HepG2 (cell line): ENCODE data around the gene ARHGEF40. TPM values are rescaled to one million over a fixed set of nuclear protein-coding genes. Genes with fewer than 3 reads are reported as not detected.

Source experiments
- AHR ChIP-seq: IDR thresholded peaks from 2 replicates; pipeline ENCODE4 v1.6.1; 2018; ENCODE audit warnings: missing genetic modification reagents, missing compliant biosample characterization
- AKAP8 ChIP-seq: sonication (generic); formaldehyde crosslinking; IDR thresholded peaks from 2 replicates; pipeline ENCODE4 v1.5.1; 2020; ENCODE audit warnings: mild to moderate bottlenecking, missing genetic modification reagents
- CHD4 ChIP-seq: fragments of 200-600 bp; sonication (generic); IDR thresholded peaks from 2 replicates; pipeline ENCODE4 v1.7.0; 2017; ENCODE audit warnings: mild to moderate bottlenecking, low read length, borderline replicate concordance
- E2F2 ChIP-seq: sonication (generic); formaldehyde crosslinking; IDR thresholded peaks from 2 replicates; pipeline ENCODE4 v1.4.0; 2020; ENCODE audit warnings: missing genetic modification reagents, borderline replicate concordance
- MEIS2 ChIP-seq: sonication (generic); formaldehyde crosslinking; IDR thresholded peaks from 2 replicates; pipeline ENCODE4 v1.9.0; 2021; ENCODE audit warnings: mild to moderate bottlenecking, missing genetic modification reagents
- PHF8 ChIP-seq: sonication (generic); formaldehyde crosslinking; IDR thresholded peaks from 2 replicates; pipeline ENCODE4 v1.5.0; 2020; ENCODE audit warnings: missing genetic modification reagents
- SMAD3 ChIP-seq: sonication (generic); formaldehyde crosslinking; IDR thresholded peaks from 2 replicates; pipeline ENCODE4 v1.4.0; 2020; ENCODE audit warnings: missing genetic modification reagents
- SMC3 ChIP-seq: IDR thresholded peaks from 2 replicates; pipeline ENCODE4 v1.6.1; 2011; ENCODE audit warnings: low read length, improper control_type of control experiment
- SRSF4 ChIP-seq: fragments of 200-400 bp; formaldehyde crosslinking; IDR thresholded peaks from one replicate; pipeline ENCODE4 v1.6.1; 2018; ENCODE audit warnings: mild to moderate bottlenecking, low read depth, low read length, moderate library complexity; ENCODE audit not compliant: poor library complexity, severe bottlenecking
- ZFP90 ChIP-seq: sonication (generic); formaldehyde crosslinking; IDR thresholded peaks from 2 replicates; pipeline ENCODE4 v1.8.0; 2022; ENCODE audit warnings: missing genetic modification reagents, mild to moderate bottlenecking, inconsistent platforms, borderline replicate concordance
- ZNF225 ChIP-seq: sonication (generic); formaldehyde crosslinking; IDR thresholded peaks from 2 replicates; pipeline ENCODE4 v1.4.0; 2020; ENCODE audit warnings: mild to moderate bottlenecking, missing genetic modification reagents
- ZNF354B ChIP-seq: sonication (generic); formaldehyde crosslinking; IDR thresholded peaks from 2 replicates; pipeline ENCODE4 v1.8.0; 2022; ENCODE audit warnings: mild to moderate bottlenecking, missing genetic modification reagents
- ZNF362 ChIP-seq: sonication (generic); formaldehyde crosslinking; IDR thresholded peaks from 2 replicates; pipeline ENCODE4 v1.4.0; 2020; ENCODE audit warnings: missing genetic modification reagents, mild to moderate bottlenecking, borderline replicate concordance
- ZNF550 ChIP-seq: sonication (generic); formaldehyde crosslinking; IDR thresholded peaks from 2 replicates; pipeline ENCODE4 v1.4.0; 2020; ENCODE audit warnings: mild to moderate bottlenecking, missing genetic modification reagents, borderline replicate concordance
- ZNF644 ChIP-seq: IDR thresholded peaks from 2 replicates; pipeline ENCODE4 v1.6.1; 2016; ENCODE audit warnings: low read depth
- ZNF652 ChIP-seq: IDR thresholded peaks from 2 replicates; pipeline ENCODE4 v1.6.1; 2016; ENCODE audit warnings: low read depth, borderline replicate concordance
- ZNF777 ChIP-seq: sonication (generic); formaldehyde crosslinking; IDR thresholded peaks from 2 replicates; pipeline ENCODE4 v1.4.0; 2020; ENCODE audit warnings: missing genetic modification reagents
- ZNF878 ChIP-seq: sonication (generic); formaldehyde crosslinking; IDR thresholded peaks from 2 replicates; pipeline ENCODE4 v1.8.1; 2023; ENCODE audit warnings: mild to moderate bottlenecking, missing genetic modification reagents, moderate library complexity
- polyA plus RNA-seq, 8 experiments: library from polyadenylated mRNA; depleted of rRNA in 3 of 8; stranded (reverse) in 7 of 8; unstranded in 1 of 8; fragments of >200 nt; fragmentation: Illumina TruSeq in 4 of 8; extraction: Trizol in 4 of 8; gene quantifications; 2 replicates each; pipeline versions ENCODE4 v1.2.1 to v1.2.3, GENCODE V29; 2011 to 2016; ENCODE audit warnings: low read depth in 4 of 8, missing spikeins in 1 of 8, mixed read lengths in 1 of 8; ENCODE audit not compliant: insufficient read depth in 1 of 8
- total RNA-seq, 5 experiments: library from RNA; depleted of rRNA; stranded (reverse); fragments of >200 nt; fragmentation: Illumina TruSeq; extraction: Trizol; gene quantifications; 2 replicates each; pipeline ENCODE4 v1.2.3, GENCODE V29; 2016; ENCODE audit warnings: low read depth in 1 of 5
- TF ChIP-seq, protein P1 (sequence below): sonication (generic); formaldehyde crosslinking; IDR thresholded peaks from 2 replicates; pipeline ENCODE4 v1.5.1; 2020; ENCODE audit warnings: mild to moderate bottlenecking, missing genetic modification reagents, moderate library complexity
- TF ChIP-seq, protein P2 (sequence below): sonication (generic); formaldehyde crosslinking; IDR thresholded peaks from 2 replicates; pipeline ENCODE4 v1.4.0; 2020; ENCODE audit warnings: missing genetic modification reagents
- TF ChIP-seq, protein P3 (sequence below): sonication (generic); formaldehyde crosslinking; IDR thresholded peaks from 2 replicates; pipeline ENCODE4 v1.9.0; 2022; ENCODE audit warnings: low read depth, missing genetic modification reagents

ARHGEF40 gene
- total and polyA plus RNA-seq, 2 of the 13 experiments (the other 11 are each of a cell fraction or from before 2014, with no cell fraction given): 28.1 to 78.1 TPM

GRCh38 chr14:21068521-21069387 lies 1.4 kb upstream of the ARHGEF40 start (continued):
- TF ChIP-seq SMC3: peak; percentile 94
- no peak for TF ChIP-seq AHR
- peak; percentile 56; the same call in 1 of the 2 replicates for TF ChIP-seq ZNF777
- TF ChIP-seq, protein P1, sequence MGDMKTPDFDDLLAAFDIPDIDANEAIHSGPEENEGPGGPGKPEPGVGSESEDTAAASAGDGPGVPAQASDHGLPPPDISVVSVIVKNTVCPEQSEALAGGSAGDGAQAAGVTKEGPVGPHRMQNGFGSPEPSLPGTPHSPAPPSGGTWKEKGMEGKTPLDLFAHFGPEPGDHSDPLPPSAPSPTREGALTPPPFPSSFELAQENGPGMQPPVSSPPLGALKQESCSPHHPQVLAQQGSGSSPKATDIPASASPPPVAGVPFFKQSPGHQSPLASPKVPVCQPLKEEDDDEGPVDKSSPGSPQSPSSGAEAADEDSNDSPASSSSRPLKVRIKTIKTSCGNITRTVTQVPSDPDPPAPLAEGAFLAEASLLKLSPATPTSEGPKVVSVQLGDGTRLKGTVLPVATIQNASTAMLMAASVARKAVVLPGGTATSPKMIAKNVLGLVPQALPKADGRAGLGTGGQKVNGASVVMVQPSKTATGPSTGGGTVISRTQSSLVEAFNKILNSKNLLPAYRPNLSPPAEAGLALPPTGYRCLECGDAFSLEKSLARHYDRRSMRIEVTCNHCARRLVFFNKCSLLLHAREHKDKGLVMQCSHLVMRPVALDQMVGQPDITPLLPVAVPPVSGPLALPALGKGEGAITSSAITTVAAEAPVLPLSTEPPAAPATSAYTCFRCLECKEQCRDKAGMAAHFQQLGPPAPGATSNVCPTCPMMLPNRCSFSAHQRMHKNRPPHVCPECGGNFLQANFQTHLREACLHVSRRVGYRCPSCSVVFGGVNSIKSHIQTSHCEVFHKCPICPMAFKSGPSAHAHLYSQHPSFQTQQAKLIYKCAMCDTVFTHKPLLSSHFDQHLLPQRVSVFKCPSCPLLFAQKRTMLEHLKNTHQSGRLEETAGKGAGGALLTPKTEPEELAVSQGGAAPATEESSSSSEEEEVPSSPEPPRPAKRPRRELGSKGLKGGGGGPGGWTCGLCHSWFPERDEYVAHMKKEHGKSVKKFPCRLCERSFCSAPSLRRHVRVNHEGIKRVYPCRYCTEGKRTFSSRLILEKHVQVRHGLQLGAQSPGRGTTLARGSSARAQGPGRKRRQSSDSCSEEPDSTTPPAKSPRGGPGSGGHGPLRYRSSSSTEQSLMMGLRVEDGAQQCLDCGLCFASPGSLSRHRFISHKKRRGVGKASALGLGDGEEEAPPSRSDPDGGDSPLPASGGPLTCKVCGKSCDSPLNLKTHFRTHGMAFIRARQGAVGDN: peak; percentile 76
- TF ChIP-seq ZNF354B (CRISPR knock-in tag): no peak
- TF ChIP-seq ZFP90 (CRISPR knock-in tag): no peak; the same call in 1 of the 2 replicates
- TF ChIP-seq PHF8 (CRISPR knock-in tag): peak; percentile 50
- TF ChIP-seq, protein P2, sequence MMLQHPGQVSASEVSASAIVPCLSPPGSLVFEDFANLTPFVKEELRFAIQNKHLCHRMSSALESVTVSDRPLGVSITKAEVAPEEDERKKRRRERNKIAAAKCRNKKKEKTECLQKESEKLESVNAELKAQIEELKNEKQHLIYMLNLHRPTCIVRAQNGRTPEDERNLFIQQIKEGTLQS (CRISPR knock-in tag): 0 out of 2 replicates have a peak, but pooled peaks have one; percentile 5
- 0 out of 2 replicates have a peak, but pooled peaks have one; percentile 39 for TF ChIP-seq AKAP8
- TF ChIP-seq E2F2 (CRISPR knock-in tag): 0 out of 2 replicates have a peak, but pooled peaks have one; percentile 33
- TF ChIP-seq MEIS2 (CRISPR knock-in tag): no peak
- TF ChIP-seq SMAD3 (CRISPR knock-in tag): no peak
- no peak for TF ChIP-seq ZNF652 (CRISPR knock-in tag)
- TF ChIP-seq ZNF225 (CRISPR knock-in tag): no peak
- TF ChIP-seq ZNF362 (CRISPR knock-in tag): no peak; the same call in 1 of the 2 replicates
- TF ChIP-seq, protein P3, sequence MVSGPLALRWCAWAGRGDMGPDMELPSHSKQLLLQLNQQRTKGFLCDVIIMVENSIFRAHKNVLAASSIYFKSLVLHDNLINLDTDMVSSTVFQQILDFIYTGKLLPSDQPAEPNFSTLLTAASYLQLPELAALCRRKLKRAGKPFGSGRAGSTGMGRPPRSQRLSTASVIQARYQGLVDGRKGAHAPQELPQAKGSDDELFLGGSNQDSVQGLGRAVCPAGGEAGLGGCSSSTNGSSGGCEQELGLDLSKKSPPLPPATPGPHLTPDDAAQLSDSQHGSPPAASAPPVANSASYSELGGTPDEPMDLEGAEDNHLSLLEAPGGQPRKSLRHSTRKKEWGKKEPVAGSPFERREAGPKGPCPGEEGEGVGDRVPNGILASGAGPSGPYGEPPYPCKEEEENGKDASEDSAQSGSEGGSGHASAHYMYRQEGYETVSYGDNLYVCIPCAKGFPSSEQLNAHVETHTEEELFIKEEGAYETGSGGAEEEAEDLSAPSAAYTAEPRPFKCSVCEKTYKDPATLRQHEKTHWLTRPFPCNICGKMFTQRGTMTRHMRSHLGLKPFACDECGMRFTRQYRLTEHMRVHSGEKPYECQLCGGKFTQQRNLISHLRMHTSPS (CRISPR knock-in tag): no peak
- TF ChIP-seq ZNF644 (CRISPR knock-in tag): no peak
- no peak for TF ChIP-seq CHD4
- no peak for TF ChIP-seq ZNF878 (CRISPR knock-in tag)
- TF ChIP-seq ZNF550 (CRISPR knock-in tag): no peak
- TF ChIP-seq SRSF4: no peak
